H9 (cell line): ENCODE data around the gene FRMPD1. TPM values are rescaled to one million over a fixed set of nuclear protein-coding genes. Genes with fewer than 3 reads are reported as not detected.
A peak's percentile ranks its signal among the peaks of the same experiment; 100 is the strongest.

Experiments
- DNase-seq: peaks from one replicate; pipeline ENCODE4 v3.0.0-alpha.2; 2017
- H2AFZ ChIP-seq: one replicate; pipeline ENCODE4 v1.6.1; 2013; ENCODE audit warnings: mild to moderate bottlenecking, low read length, control low read depth, moderate library complexity
- H2AK5ac ChIP-seq: 2 replicates; pipeline ENCODE4 v1.6.1; 2013; ENCODE audit warnings: low read length, control low read depth, mixed read lengths; ENCODE audit not compliant: insufficient read length
- H2BK120ac ChIP-seq: one replicate; pipeline ENCODE4 v1.6.1; 2013; ENCODE audit warnings: low read depth, mild to moderate bottlenecking, low read length, control low read depth, inconsistent platforms; ENCODE audit not compliant: poor library complexity, severe bottlenecking
- H2BK12ac ChIP-seq: 2 replicates; pipeline ENCODE4 v1.6.1; 2013; ENCODE audit warnings: low read length, control low read depth, mixed read lengths, low read depth; ENCODE audit not compliant: insufficient read length
- H2BK15ac ChIP-seq: 2 replicates; pipeline ENCODE4 v1.6.1; 2013; ENCODE audit warnings: low read depth, low read length, control low read depth
- H2BK20ac ChIP-seq: one replicate; pipeline ENCODE4 v1.6.1; 2013; ENCODE audit warnings: low read depth, mild to moderate bottlenecking, low read length, control low read depth, inconsistent platforms; ENCODE audit not compliant: poor library complexity, severe bottlenecking
- H2BK5ac ChIP-seq: 2 replicates; pipeline ENCODE4 v1.6.1; 2013; ENCODE audit warnings: low read length, control low read depth, mixed read lengths; ENCODE audit not compliant: insufficient read length
- H3K14ac ChIP-seq: 2 replicates; pipeline ENCODE4 v1.6.1; 2013; ENCODE audit warnings: low read length, control low read depth; ENCODE audit not compliant: insufficient read depth
- H3K18ac ChIP-seq: 2 replicates; pipeline ENCODE4 v1.6.1; 2013; ENCODE audit warnings: low read depth, mild to moderate bottlenecking, mixed read lengths, low read length, control low read depth; ENCODE audit not compliant: insufficient read length
- H3K23ac ChIP-seq: 2 replicates; pipeline ENCODE4 v1.6.1; 2013; ENCODE audit warnings: low read length, control low read depth, mixed read lengths, low read depth; ENCODE audit not compliant: insufficient read length
- H3K23me2 ChIP-seq: 2 replicates; pipeline ENCODE4 v1.6.1; 2013; ENCODE audit warnings: low read depth, mild to moderate bottlenecking, mixed read lengths, low read length, control low read depth; ENCODE audit not compliant: insufficient read length, poor library complexity, severe bottlenecking
- H3K27ac ChIP-seq: 2 replicates; pipeline ENCODE4 v1.5.1; 2013; ENCODE audit warnings: low read length, control low read depth, mixed read lengths, low read depth; ENCODE audit not compliant: insufficient read length
- H3K27me3 ChIP-seq: 2 replicates; pipeline ENCODE4 v1.6.1; 2013; ENCODE audit warnings: low read length, control low read depth, inconsistent platforms; ENCODE audit not compliant: insufficient read depth
- H3K4ac ChIP-seq: 2 replicates; pipeline ENCODE4 v1.6.1; 2013; ENCODE audit warnings: low read depth, mild to moderate bottlenecking, control low read depth, inconsistent platforms, low read length, moderate library complexity
- H3K4me1 ChIP-seq: 2 replicates; pipeline ENCODE4 v1.6.1; 2013; ENCODE audit warnings: low read length, control low read depth, inconsistent platforms; ENCODE audit not compliant: insufficient read depth
- H3K4me2 ChIP-seq: 2 replicates; pipeline ENCODE4 v1.6.1; 2013; ENCODE audit warnings: low read length, control low read depth, mixed read lengths; ENCODE audit not compliant: insufficient read length, insufficient read depth
- H3K56ac ChIP-seq: 2 replicates; pipeline ENCODE4 v1.6.1; 2013; ENCODE audit warnings: low read depth, mild to moderate bottlenecking, mixed read lengths, low read length, control low read depth; ENCODE audit not compliant: insufficient read length
- H3K79me1 ChIP-seq: 2 replicates; pipeline ENCODE4 v1.6.1; 2013; ENCODE audit warnings: low read depth, mild to moderate bottlenecking, moderate library complexity, low read length, control low read depth, inconsistent platforms; ENCODE audit not compliant: insufficient read depth, poor library complexity, severe bottlenecking
- H3K79me2 ChIP-seq: 2 replicates; pipeline ENCODE4 v1.6.1; 2013; ENCODE audit warnings: low read length, control low read depth, inconsistent platforms; ENCODE audit not compliant: insufficient read depth
- H3K9ac ChIP-seq: 2 replicates; pipeline ENCODE4 v1.6.1; 2013; ENCODE audit warnings: low read length, control low read depth, mixed read lengths; ENCODE audit not compliant: insufficient read length; ENCODE audit errors: extremely low read depth
- H3K9me3 ChIP-seq: one replicate; pipeline ENCODE4 v1.6.1; 2013; ENCODE audit warnings: low read depth, low read length, inconsistent platforms; ENCODE audit not compliant: control insufficient read depth
- H3T11ph ChIP-seq: one replicate; pipeline ENCODE4 v1.6.1; 2013; ENCODE audit warnings: mild to moderate bottlenecking, low read length, control low read depth, inconsistent platforms
- H4K20me1 ChIP-seq: one replicate; pipeline ENCODE4 v1.6.1; 2013; ENCODE audit not compliant: control insufficient read depth, insufficient read length, insufficient read depth
- H4K5ac ChIP-seq: 2 replicates; pipeline ENCODE4 v1.6.1; 2013; ENCODE audit warnings: low read depth, mild to moderate bottlenecking, mixed read lengths, low read length, control low read depth; ENCODE audit not compliant: insufficient read length
- H4K8ac ChIP-seq: replicated peaks from 2 replicates; pipeline ENCODE4 v1.6.1; 2013; ENCODE audit warnings: low read length, control low read depth, mixed read lengths, low read depth; ENCODE audit not compliant: insufficient read length
- H4K91ac ChIP-seq: 2 replicates; pipeline ENCODE4 v1.6.1; 2013; ENCODE audit warnings: low read depth, mild to moderate bottlenecking, moderate library complexity, mixed read lengths, low read length, control low read depth; ENCODE audit not compliant: insufficient read length
- H3K27ac Mint-ChIP-seq, 3 experiments: 2 replicates in 2 of 3; 3 replicates in 1 of 3; pipeline ENCODE4 v1.8.0; 2020 to 2021; ENCODE audit warnings: mixed read lengths in 3 of 3, mild to moderate bottlenecking in 1 of 3, moderate library complexity in 1 of 3
- H3K27me3 Mint-ChIP-seq: 2 replicates; pipeline ENCODE4 v1.8.0; 2021; ENCODE audit warnings: low read depth, mild to moderate bottlenecking, moderate library complexity, mixed read lengths
- H3K36me3 Mint-ChIP-seq, 3 experiments: 2 replicates in 2 of 3; 3 replicates in 1 of 3; pipeline ENCODE4 v1.8.0; 2020 to 2021; ENCODE audit warnings: low read depth in 3 of 3, mixed read lengths in 3 of 3; ENCODE audit not compliant: insufficient read depth in 1 of 3
- H3K4me1 Mint-ChIP-seq, 2 experiments: 2 replicates each; pipeline ENCODE4 v1.8.0; 2020; ENCODE audit warnings: mixed read lengths in 2 of 2
- H3K4me3 Mint-ChIP-seq, 2 experiments: 2 replicates in 1 of 2; 3 replicates in 1 of 2; pipeline ENCODE4 v1.8.0; 2020 to 2021; ENCODE audit warnings: mild to moderate bottlenecking in 2 of 2, mixed read lengths in 2 of 2, moderate library complexity in 1 of 2
- H3K9me3 Mint-ChIP-seq, 2 experiments: 2 replicates in 1 of 2; 3 replicates in 1 of 2; pipeline ENCODE4 v1.8.0; 2020; ENCODE audit warnings: mild to moderate bottlenecking in 2 of 2, mixed read lengths in 2 of 2, moderate library complexity in 1 of 2
- WGBS: extraction: QIAGEN DNeasy Blood & Tissue Kit; methylation state at CpG from one replicate; pipeline ENCODE4 v1.1.7; 2013; ENCODE audit warnings: missing lambda C conversion rate, low lambda C conversion rate, mixed read lengths; ENCODE audit not compliant: insufficient read length; ENCODE audit errors: extremely low coverage; 5-methylcytosine and 5-hydroxymethylcytosine counted together
- total RNA-seq: library from RNA; stranded (reverse); gene quantifications from 2 replicates; pipeline ENCODE4 v1.2.1, GENCODE V29; 2021
- TF ChIP-seq, protein P1 (sequence below): fragments of 200-600 bp; sonication (generic); conservative IDR thresholded peaks from 3 replicates; pipeline ENCODE4 v1.8.0; 2021; ENCODE audit warnings: antibody characterized with exemption, mild to moderate bottlenecking

The FRMPD1 gene
- total RNA-seq, 1 experiment from 2014 or later: 0.04 TPM

DNA sequence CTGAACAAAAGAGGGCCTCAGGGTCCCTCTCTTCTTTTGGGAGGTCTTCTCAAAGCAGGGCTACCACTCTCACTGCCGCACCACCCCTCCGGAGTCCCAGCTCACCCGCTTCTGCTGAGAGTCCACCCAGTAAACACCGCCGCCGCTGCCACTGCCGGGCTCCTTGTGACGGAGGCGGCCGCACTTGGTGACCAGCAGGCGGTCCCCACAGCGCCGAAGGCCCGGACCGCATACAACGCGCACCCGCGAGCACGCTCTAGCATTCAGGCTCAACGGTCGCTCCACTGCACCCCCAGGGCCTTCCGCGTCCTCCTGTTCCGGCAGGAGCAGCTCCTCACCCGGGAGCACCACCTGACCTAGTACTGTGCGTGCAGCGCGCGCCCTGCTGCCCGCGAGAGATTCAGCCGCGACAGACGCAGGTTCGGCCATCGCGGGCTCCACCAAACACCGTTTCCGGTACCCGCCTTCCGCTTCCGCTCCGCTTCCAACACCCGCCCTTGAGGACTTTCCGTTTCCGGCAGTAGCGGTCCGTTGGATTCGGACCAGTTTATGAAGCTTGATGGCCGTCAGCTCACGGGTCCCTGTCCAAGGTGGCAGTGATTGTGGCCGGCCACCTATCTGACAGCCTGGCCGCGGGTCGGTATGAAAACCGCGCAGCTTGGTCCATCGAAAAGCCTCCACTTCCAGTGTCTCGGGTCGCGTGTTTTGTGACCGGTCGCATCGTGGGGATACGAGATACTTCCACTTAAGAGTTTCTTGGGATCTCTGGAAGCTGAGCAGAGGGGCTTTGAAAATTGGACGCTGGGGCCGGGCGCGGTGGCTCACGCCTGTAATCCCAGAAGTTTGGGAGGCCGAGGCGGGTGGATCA lies 134.1 kb downstream of the FRMPD1 start, which contains the start of gene EXOSC3:
Gene EXOSC3, minus strand, starts transcription at position 449 of the 868 bp plus-strand sequence. Its CDS starts 20 bp downstream, at position 429.
- no peak within 1 kb of the TSS for H2BK5ac ChIP-seq
- H3K4me2 ChIP-seq: peak within 1 kb of the TSS; percentile 88
- no peak within 1 kb of the TSS for H3K27ac ChIP-seq
- H4K20me1 ChIP-seq: no peaks in the 10 kb centered on the region
- WGBS: no CpG with 5 or more reads among the region's 73 CpGs
- H3K9me3 ChIP-seq: no peaks in the 10 kb centered on the region
- Mint-ChIP-seq H3K4me3 (peak within 1 kb of the TSS; percentile 97 to 98), H3K27ac (peak within 1 kb of the TSS; percentile 88 to 97 (median 96)), H3K36me3 (peaks cover 29 to 42% (median 34%) of the 10 kb centered on the region in 3 experiments; a peak in 6 of 7 replicates), H3K4me1 (peaks cover 5 to 9% of the 10 kb centered on the region in 2 experiments; a peak in 3 of 4 replicates), H3K27me3 (peaks cover 27% of the 10 kb centered on the region), H3K9me3 (0 out of 5 replicates have a peak, but pooled peaks cover 0 to 3% of the 10 kb centered on the region in 2 experiments)
- H3K27me3 ChIP-seq: no peaks in the 10 kb centered on the region
- peak within 1 kb of the TSS; percentile 89; the same call in 1 of the 2 replicates for H3K14ac ChIP-seq
- H2BK20ac ChIP-seq: no peak within 1 kb of the TSS
- no peak within 1 kb of the TSS for H2AFZ ChIP-seq
- no peak within 1 kb of the TSS for H4K5ac ChIP-seq
- peaks cover 11% of the 10 kb centered on the region; the same call in 1 of the 2 replicates for H3K79me2 ChIP-seq
- no peak within 1 kb of the TSS for H2BK120ac ChIP-seq
- no peak within 1 kb of the TSS for H2BK15ac ChIP-seq
- peaks cover 6% of the 10 kb centered on the region for H3K79me1 ChIP-seq
- H4K8ac ChIP-seq: no peak within 1 kb of the TSS
- TF ChIP-seq, protein P1, sequence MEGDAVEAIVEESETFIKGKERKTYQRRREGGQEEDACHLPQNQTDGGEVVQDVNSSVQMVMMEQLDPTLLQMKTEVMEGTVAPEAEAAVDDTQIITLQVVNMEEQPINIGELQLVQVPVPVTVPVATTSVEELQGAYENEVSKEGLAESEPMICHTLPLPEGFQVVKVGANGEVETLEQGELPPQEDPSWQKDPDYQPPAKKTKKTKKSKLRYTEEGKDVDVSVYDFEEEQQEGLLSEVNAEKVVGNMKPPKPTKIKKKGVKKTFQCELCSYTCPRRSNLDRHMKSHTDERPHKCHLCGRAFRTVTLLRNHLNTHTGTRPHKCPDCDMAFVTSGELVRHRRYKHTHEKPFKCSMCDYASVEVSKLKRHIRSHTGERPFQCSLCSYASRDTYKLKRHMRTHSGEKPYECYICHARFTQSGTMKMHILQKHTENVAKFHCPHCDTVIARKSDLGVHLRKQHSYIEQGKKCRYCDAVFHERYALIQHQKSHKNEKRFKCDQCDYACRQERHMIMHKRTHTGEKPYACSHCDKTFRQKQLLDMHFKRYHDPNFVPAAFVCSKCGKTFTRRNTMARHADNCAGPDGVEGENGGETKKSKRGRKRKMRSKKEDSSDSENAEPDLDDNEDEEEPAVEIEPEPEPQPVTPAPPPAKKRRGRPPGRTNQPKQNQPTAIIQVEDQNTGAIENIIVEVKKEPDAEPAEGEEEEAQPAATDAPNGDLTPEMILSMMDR: no peak
- no peaks in the 10 kb centered on the region for H3K4me1 ChIP-seq
- H3K23me2 ChIP-seq: peaks cover 5% of the 10 kb centered on the region
- no peak within 1 kb of the TSS for H2AK5ac ChIP-seq
- no peak within 1 kb of the TSS for H4K91ac ChIP-seq
- H3K4ac ChIP-seq: no peak within 1 kb of the TSS
- H2BK12ac ChIP-seq: no peak within 1 kb of the TSS
- peak within 1 kb of the TSS; percentile 78 for H3K9ac ChIP-seq
- H3T11ph ChIP-seq: no peak within 1 kb of the TSS
- H3K56ac ChIP-seq: no peak within 1 kb of the TSS
- H3K23ac ChIP-seq: no peak within 1 kb of the TSS
- DNase-seq: peak; percentile 91
- peak within 1 kb of the TSS; percentile 78 for H3K18ac ChIP-seq
